ENCODE data around the gene BEND5. TPM values are rescaled to one million over a fixed set of nuclear protein-coding genes. Genes with fewer than 3 reads are reported as not detected.

BEND5 gene
- total RNA-seq, 2 donors from 2014 or later: 2.7 to 2.8 TPM

GRCh38 chr1:48686159-48686558 is 90.5 kb downstream of the BEND5 start:
- no peak for DNase-seq (ENCODE audit: low spot score)
- TF ChIP-seq, protein P1, sequence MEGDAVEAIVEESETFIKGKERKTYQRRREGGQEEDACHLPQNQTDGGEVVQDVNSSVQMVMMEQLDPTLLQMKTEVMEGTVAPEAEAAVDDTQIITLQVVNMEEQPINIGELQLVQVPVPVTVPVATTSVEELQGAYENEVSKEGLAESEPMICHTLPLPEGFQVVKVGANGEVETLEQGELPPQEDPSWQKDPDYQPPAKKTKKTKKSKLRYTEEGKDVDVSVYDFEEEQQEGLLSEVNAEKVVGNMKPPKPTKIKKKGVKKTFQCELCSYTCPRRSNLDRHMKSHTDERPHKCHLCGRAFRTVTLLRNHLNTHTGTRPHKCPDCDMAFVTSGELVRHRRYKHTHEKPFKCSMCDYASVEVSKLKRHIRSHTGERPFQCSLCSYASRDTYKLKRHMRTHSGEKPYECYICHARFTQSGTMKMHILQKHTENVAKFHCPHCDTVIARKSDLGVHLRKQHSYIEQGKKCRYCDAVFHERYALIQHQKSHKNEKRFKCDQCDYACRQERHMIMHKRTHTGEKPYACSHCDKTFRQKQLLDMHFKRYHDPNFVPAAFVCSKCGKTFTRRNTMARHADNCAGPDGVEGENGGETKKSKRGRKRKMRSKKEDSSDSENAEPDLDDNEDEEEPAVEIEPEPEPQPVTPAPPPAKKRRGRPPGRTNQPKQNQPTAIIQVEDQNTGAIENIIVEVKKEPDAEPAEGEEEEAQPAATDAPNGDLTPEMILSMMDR (IDR thresholded peaks at IDR 0.05): no peak
- no peak overlapping the region for H3K27ac ChIP-seq

GRCh38 chr1:48684381-48684780 is 92.3 kb downstream of the BEND5 start:
- no peaks in the 10 kb centered on the region for H3K9me3 ChIP-seq
- no peak overlapping the region for H3K27ac ChIP-seq
- peaks cover 0 to 8% of the 10 kb centered on the region in 2 donors for H3K4me1 ChIP-seq
- H3K36me3 ChIP-seq: no peaks in the 10 kb centered on the region
- H3K27me3 ChIP-seq: no peaks in the 10 kb centered on the region
- TF ChIP-seq, protein P1 (IDR thresholded peaks at IDR 0.05): no peak
- H3K4me3 ChIP-seq: no peak overlapping the region
- DNase-seq (ENCODE audit: low spot score): no peak

More at GRCh38 chr1:48686159-48686558, 90.5 kb downstream of the BEND5 start:
- no peaks in the 10 kb centered on the region for H3K9me3 ChIP-seq
- H3K36me3 ChIP-seq: no peaks in the 10 kb centered on the region
- peaks cover 0 to 8% of the 10 kb centered on the region in 2 donors for H3K4me1 ChIP-seq
- no peaks in the 10 kb centered on the region for H3K27me3 ChIP-seq
- H3K4me3 ChIP-seq: no peak overlapping the region

GRCh38 chr1:48683839-48684238 is 92.9 kb downstream of the BEND5 start:
- no peak overlapping the region for H3K4me3 ChIP-seq
- no peaks in the 10 kb centered on the region for H3K36me3 ChIP-seq
- no peaks in the 10 kb centered on the region for H3K9me3 ChIP-seq
- no peaks in the 10 kb centered on the region for H3K27me3 ChIP-seq
- DNase-seq (ENCODE audit: low spot score): no peak
- H3K4me1 ChIP-seq: peaks cover 0 to 8% of the 10 kb centered on the region in 2 donors
- H3K27ac ChIP-seq: peak overlapping the region in 1 of 2 donors; percentile 16
- TF ChIP-seq, protein P1 (IDR thresholded peaks at IDR 0.05): no peak

GRCh38 chr1:48681476-48682305 is 95.0 kb downstream of the BEND5 start:
- H3K36me3 ChIP-seq: no peaks in the 10 kb centered on the region
- H3K4me1 ChIP-seq: peaks cover 0 to 8% of the 10 kb centered on the region in 2 donors
- no peak for DNase-seq (ENCODE audit: low spot score)
- H3K4me3 ChIP-seq: no peak overlapping the region
- H3K9me3 ChIP-seq: no peaks in the 10 kb centered on the region
- TF ChIP-seq, protein P1 (IDR thresholded peaks at IDR 0.05): no peak
- no peaks in the 10 kb centered on the region for H3K27me3 ChIP-seq
- H3K27ac ChIP-seq: peak overlapping the region in 1 of 2 donors; percentile 4

DNA sequence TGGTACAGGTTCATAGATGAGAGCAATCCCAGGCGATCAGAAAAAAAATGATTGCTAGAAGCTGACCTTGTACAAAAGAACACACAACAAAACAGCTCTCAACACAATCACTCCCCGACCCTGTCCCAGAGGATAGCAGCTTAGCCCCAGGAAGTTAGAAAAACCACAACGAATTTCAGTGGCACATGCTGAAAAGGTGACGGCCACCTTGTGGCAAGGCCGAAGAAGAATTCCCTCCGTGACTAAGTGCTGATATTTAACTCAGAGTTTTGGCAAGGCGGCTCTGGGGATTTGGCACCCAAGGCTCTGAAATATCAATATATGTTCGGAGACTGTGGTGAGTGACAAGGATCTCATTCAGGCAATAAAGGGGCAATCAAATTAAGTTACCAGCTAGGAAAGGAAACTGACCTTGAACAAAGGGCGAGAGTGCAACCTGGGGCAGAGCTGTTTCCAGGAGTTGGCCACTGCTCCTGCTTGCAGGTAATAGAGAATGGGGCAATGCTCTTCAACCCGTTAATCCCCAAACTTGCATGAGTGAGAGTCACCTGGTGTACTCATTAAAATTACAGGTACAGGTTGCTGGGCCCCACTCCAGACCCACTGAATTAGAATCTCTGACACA is 96.2 kb downstream of the BEND5 start:
- Histone ChIP-seq H3K4me1 (peaks cover 0 to 8% of the 10 kb centered on the region in 2 donors), H3K4me3 (no peak overlapping the region), H3K36me3 (no peaks in the 10 kb centered on the region), H3K27me3 (no peaks in the 10 kb centered on the region), H3K27ac (no peak overlapping the region), H3K9me3 (no peaks in the 10 kb centered on the region)
- no peak for DNase-seq (ENCODE audit: low spot score)
- TF ChIP-seq, protein P1 (IDR thresholded peaks at IDR 0.05): no peak
